ENCODE data around the gene PRPF38B. TPM values are rescaled to one million over a fixed set of nuclear protein-coding genes. Genes with fewer than 3 reads are reported as not detected.

Gene PRPF38B
- total RNA-seq, 1 donor = 25.2 TPM

DNA sequence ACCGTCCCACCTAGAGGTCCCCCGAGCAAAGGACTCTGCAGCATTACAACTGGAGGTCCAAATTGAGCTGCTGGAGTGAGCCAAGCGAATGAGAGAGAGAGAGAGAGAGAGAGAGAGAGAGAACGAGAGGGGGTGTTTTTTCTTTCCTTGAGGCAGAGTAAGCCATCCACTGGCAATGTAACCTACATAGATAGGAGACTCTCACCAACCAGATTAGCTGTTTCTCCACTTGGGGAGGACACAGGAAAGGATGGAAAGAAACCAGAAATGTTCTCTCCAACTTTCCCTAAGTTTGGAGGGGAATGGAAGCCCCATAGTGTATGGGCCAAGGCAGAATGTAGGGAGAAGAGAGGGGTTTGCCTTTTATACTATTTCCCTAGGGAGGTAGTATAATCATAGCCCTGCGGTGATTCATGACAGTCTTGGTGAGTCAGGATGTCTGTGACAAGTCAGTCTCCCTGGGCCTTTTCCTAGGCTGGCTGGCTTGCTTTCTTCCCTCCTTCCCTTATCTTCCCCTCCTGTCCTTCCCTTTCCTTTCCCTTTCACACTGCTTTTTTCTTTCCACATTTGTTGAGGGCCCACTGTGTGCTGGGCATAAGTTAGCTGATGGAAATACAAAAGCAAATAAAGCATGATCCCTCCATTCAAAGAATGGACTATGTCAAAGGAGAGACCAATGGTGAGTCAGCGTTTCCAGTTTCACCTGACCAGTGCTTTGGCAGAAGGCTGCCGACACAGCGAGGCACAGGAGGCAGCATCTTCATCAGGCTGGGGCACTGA is 27.7 kb downstream of the PRPF38B start:
- H3K4me3 ChIP-seq (ENCODE audit: low read depth, low read length) = no peak overlapping the region
- peak; percentile 90 for DNase-seq (ENCODE audit: low read depth)
- TF ChIP-seq, protein P1, sequence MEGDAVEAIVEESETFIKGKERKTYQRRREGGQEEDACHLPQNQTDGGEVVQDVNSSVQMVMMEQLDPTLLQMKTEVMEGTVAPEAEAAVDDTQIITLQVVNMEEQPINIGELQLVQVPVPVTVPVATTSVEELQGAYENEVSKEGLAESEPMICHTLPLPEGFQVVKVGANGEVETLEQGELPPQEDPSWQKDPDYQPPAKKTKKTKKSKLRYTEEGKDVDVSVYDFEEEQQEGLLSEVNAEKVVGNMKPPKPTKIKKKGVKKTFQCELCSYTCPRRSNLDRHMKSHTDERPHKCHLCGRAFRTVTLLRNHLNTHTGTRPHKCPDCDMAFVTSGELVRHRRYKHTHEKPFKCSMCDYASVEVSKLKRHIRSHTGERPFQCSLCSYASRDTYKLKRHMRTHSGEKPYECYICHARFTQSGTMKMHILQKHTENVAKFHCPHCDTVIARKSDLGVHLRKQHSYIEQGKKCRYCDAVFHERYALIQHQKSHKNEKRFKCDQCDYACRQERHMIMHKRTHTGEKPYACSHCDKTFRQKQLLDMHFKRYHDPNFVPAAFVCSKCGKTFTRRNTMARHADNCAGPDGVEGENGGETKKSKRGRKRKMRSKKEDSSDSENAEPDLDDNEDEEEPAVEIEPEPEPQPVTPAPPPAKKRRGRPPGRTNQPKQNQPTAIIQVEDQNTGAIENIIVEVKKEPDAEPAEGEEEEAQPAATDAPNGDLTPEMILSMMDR (IDR thresholded peaks at IDR 0.05; ENCODE audit: insufficient read depth, low read length) = no peak

DNA sequence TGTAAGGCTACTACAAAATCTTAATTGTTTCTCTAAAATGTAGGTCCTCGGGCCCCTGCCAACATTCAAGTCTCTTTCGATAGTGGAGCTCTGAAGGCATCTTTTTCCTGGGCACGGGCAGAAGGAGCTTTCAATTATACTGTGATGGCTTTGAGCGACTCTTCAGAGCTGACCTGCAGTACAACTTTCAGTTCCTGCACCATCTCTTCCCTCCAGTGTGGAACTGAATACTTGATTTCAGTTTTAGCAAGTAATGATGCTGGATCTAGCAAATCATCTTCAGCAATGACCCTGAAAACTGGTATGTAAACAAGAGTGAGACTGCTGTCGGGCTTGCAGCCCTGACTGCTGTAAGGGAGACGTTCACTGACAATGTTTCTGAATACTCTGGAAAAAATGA is 30.2 kb downstream of the PRPF38B start:
- no peak for DNase-seq (ENCODE audit: low read depth)
- no peak overlapping the region for H3K4me3 ChIP-seq (ENCODE audit: low read depth, low read length)
- TF ChIP-seq, protein P1 (IDR thresholded peaks at IDR 0.05; ENCODE audit: insufficient read depth, low read length) = no peak

DNA sequence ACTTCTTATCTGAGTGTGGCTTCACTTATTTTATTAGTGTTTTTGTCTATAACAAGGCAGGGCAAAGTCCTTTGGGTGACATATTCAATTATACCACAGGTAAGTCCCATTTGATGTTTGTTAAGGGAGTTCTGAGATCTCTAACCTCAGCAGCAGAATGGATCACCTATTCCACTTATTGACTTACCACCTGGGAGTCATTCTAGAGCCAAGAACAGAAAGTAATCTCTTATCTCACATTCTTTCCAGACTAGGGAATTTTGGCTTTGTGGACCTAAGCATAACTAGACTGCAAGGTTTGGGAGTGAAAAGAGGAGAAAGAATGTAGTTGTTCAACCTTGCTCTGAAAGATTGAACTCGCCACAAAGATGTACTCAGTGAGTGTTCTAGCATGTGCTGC is 33.8 kb downstream of the PRPF38B start:
- TF ChIP-seq, protein P1 (IDR thresholded peaks at IDR 0.05; ENCODE audit: insufficient read depth, low read length) = no peak
- no peak overlapping the region for H3K4me3 ChIP-seq (ENCODE audit: low read depth, low read length)
- DNase-seq (ENCODE audit: low read depth) = no peak

DNA sequence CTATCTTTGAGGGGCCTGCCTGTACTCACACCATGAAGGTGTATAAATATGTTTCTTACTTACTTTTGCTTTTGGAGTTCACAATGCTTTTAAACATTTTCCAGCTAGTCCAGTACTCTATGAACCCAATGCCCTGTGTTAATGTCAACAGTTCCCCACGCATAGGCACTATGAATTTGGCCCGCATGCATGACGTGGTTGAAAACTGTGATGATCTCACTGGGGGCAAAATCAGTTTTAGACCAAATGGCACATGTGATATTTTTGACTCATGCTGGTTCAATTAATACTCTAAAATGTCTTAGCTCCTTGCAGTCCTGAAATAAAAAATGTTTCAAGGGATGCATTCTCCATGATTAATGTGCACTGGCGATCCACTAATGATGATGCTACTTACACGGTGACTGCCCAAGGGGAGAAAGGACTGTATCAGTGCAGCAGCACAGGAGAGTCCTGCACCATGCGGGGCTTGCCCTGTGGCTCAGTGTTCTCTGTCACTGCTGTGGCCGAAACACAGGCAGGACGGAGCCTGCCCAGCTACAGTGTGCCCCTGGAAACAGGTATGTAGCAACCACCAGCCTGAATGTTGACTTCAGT is 36.3 kb downstream of the PRPF38B start:
- TF ChIP-seq, protein P1 (IDR thresholded peaks at IDR 0.05; ENCODE audit: insufficient read depth, low read length) = no peak
- no peak for DNase-seq (ENCODE audit: low read depth)

DNA sequence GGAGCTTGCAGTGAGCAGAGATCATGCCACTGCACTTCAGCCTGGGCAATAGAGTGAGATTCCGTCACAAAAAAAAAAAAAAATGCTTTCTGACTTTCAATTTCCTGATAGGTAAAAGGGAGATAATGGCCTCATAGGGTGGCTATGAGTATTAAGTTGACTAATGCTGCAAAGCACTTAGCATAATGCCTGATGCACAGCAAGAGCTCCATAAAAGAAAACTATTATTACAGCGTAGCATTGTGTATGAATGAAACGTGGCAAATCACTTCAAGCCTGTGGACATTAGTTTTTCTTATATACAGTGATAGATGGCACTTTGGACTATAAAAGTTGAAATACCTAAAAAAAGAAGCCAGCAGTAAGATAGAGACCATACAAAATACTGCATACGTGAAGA is 37.4 kb downstream of the PRPF38B start:
- H3K4me3 ChIP-seq (ENCODE audit: low read depth, low read length) = no peak overlapping the region
- TF ChIP-seq, protein P1 (IDR thresholded peaks at IDR 0.05; ENCODE audit: insufficient read depth, low read length) = no peak
- DNase-seq (ENCODE audit: low read depth) = no peak

More for the DNA sequence above, 36.3 kb downstream of the PRPF38B start:
- H3K4me3 ChIP-seq (ENCODE audit: low read depth, low read length) = no peak overlapping the region

DNA sequence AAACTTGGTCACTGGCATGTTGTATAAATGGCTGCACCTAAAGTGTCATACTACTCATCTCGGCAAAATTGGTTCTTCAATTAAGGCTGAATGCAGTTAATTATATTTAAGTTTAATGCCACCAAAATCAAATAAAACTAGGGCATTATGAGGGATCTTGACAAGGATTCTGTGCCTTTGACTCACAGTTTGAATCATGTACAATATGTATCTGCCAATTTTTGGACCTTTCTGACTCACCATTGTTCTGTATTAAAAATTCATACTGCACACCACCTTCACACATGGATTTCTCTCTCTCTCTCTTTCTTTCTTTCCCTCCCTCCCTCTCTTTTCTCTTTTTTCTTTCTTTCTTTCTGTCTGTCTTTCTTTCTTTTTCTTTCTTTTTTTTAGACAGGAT is 40.3 kb downstream of the PRPF38B start:
- TF ChIP-seq, protein P1 (IDR thresholded peaks at IDR 0.05; ENCODE audit: insufficient read depth, low read length) = no peak
- peak; percentile 59 for DNase-seq (ENCODE audit: low read depth)
- H3K4me3 ChIP-seq (ENCODE audit: low read depth, low read length) = no peak overlapping the region
